HepG2 (cell line): ENCODE results near the gene FANCE. TPM values are rescaled to one million over a fixed set of nuclear protein-coding genes. Genes with fewer than 3 reads are reported as not detected.

Source experiments
- ATAD3A ChIP-seq: sonication (generic); formaldehyde crosslinking; IDR thresholded peaks from 2 replicates; pipeline ENCODE4 v1.4.0; 2020; ENCODE audit warnings: missing genetic modification reagents
- CENPT ChIP-seq: sonication (generic); formaldehyde crosslinking; IDR thresholded peaks from 2 replicates; pipeline ENCODE4 v1.8.0; 2022; ENCODE audit warnings: low read depth, mild to moderate bottlenecking, moderate library complexity, missing genetic modification reagents
- FOXP1 ChIP-seq, 2 experiments: fragments of 450-650 bp in 1 of 2; IDR thresholded peaks; 2 replicates each; pipeline ENCODE4 v1.6.1; 2017 to 2018; ENCODE audit warnings: antibody characterized with exemption in 1 of 2
- KAT2B ChIP-seq: fragments of 150-350 bp; IDR thresholded peaks from 2 replicates; pipeline ENCODE4 v1.6.1; 2014; ENCODE audit warnings: low read depth, low read length, borderline replicate concordance
- MXI1 ChIP-seq: IDR thresholded peaks from 3 replicates; pipeline ENCODE4 v1.6.1; 2012; ENCODE audit warnings: low read depth, low read length, inconsistent platforms, borderline replicate concordance
- NFKB2 ChIP-seq: sonication (generic); formaldehyde crosslinking; IDR thresholded peaks from 2 replicates; pipeline ENCODE4 v1.4.0; 2020; ENCODE audit warnings: missing genetic modification reagents, borderline replicate concordance
- REL ChIP-seq: sonication (generic); formaldehyde crosslinking; conservative IDR thresholded peaks from 2 replicates; pipeline ENCODE4 v1.8.0; 2022; ENCODE audit warnings: mild to moderate bottlenecking, missing genetic modification reagents, moderate library complexity
- SP5 ChIP-seq: IDR thresholded peaks from 2 replicates; pipeline ENCODE4 v1.6.1; 2016; ENCODE audit warnings: low read depth, borderline replicate concordance
- U2AF1 ChIP-seq: fragments of 200-400 bp; formaldehyde crosslinking; optimal IDR thresholded peaks from 2 replicates; pipeline ENCODE3; 2017; ENCODE audit warnings: mild to moderate bottlenecking, low read depth, low read length
- ZNF264 ChIP-seq: sonication (generic); formaldehyde crosslinking; IDR thresholded peaks from 2 replicates; pipeline ENCODE4 v1.4.0; 2020; ENCODE audit warnings: missing genetic modification reagents
- ZNF44 ChIP-seq: sonication (generic); formaldehyde crosslinking; IDR thresholded peaks from 2 replicates; pipeline ENCODE4 v1.5.1; 2020; ENCODE audit warnings: mild to moderate bottlenecking, missing genetic modification reagents
- ZNF660 ChIP-seq: sonication (generic); formaldehyde crosslinking; IDR thresholded peaks from 2 replicates; pipeline ENCODE4 v1.5.1; 2020; ENCODE audit warnings: mild to moderate bottlenecking, low read depth, missing genetic modification reagents, borderline replicate concordance
- ZNF749 ChIP-seq: sonication (generic); formaldehyde crosslinking; IDR thresholded peaks from 2 replicates; pipeline ENCODE4 v1.8.0; 2022; ENCODE audit warnings: mild to moderate bottlenecking, missing genetic modification reagents, moderate library complexity, borderline replicate concordance
- ZSCAN25 ChIP-seq: sonication (generic); formaldehyde crosslinking; IDR thresholded peaks from 2 replicates; pipeline ENCODE4 v1.8.0; 2022; ENCODE audit warnings: mild to moderate bottlenecking, missing genetic modification reagents
- polyA plus RNA-seq, 8 experiments: library from polyadenylated mRNA; depleted of rRNA in 3 of 8; stranded (reverse) in 7 of 8; unstranded in 1 of 8; fragments of >200 nt; fragmentation: Illumina TruSeq in 4 of 8; extraction: Trizol in 4 of 8; gene quantifications; 2 replicates each; pipeline versions ENCODE4 v1.2.1 to v1.2.3, GENCODE V29; 2011 to 2016; ENCODE audit warnings: low read depth in 4 of 8, missing spikeins in 1 of 8, mixed read lengths in 1 of 8; ENCODE audit not compliant: insufficient read depth in 1 of 8
- total RNA-seq, 5 experiments: library from RNA; depleted of rRNA; stranded (reverse); fragments of >200 nt; fragmentation: Illumina TruSeq; extraction: Trizol; gene quantifications; 2 replicates each; pipeline ENCODE4 v1.2.3, GENCODE V29; 2016; ENCODE audit warnings: low read depth in 1 of 5
- TF ChIP-seq, protein P1 (sequence below): sonication (generic); formaldehyde crosslinking; IDR thresholded peaks from 2 replicates; pipeline ENCODE4 v1.4.0; 2020; ENCODE audit warnings: low read depth, mild to moderate bottlenecking, missing genetic modification reagents
- TF ChIP-seq, protein P2 (sequence below): fragments of 450-650 bp; IDR thresholded peaks from 2 replicates; pipeline ENCODE4 v1.6.1; 2017
- TF ChIP-seq, protein P3 (sequence below), 2 experiments: sonication (generic) in 1 of 2; formaldehyde crosslinking in 1 of 2; IDR thresholded peaks; 2 replicates each; pipeline versions ENCODE4 v1.4.0 to v1.6.1; 2018 to 2020; ENCODE audit warnings: missing genetic modification reagents in 2 of 2, borderline replicate concordance in 1 of 2, low read depth in 1 of 2, mild to moderate bottlenecking in 1 of 2, missing biosample characterization in 1 of 2
- TF ChIP-seq, protein P4 (sequence below): sonication (generic); formaldehyde crosslinking; IDR thresholded peaks from 2 replicates; pipeline ENCODE4 v1.5.0; 2020; ENCODE audit warnings: mild to moderate bottlenecking, missing genetic modification reagents

Gene FANCE
- total and polyA plus RNA-seq, 2 of the 13 experiments (the other 11 are each of a cell fraction or from before 2014, with no cell fraction given): 7.1 to 11.2 TPM

DNA sequence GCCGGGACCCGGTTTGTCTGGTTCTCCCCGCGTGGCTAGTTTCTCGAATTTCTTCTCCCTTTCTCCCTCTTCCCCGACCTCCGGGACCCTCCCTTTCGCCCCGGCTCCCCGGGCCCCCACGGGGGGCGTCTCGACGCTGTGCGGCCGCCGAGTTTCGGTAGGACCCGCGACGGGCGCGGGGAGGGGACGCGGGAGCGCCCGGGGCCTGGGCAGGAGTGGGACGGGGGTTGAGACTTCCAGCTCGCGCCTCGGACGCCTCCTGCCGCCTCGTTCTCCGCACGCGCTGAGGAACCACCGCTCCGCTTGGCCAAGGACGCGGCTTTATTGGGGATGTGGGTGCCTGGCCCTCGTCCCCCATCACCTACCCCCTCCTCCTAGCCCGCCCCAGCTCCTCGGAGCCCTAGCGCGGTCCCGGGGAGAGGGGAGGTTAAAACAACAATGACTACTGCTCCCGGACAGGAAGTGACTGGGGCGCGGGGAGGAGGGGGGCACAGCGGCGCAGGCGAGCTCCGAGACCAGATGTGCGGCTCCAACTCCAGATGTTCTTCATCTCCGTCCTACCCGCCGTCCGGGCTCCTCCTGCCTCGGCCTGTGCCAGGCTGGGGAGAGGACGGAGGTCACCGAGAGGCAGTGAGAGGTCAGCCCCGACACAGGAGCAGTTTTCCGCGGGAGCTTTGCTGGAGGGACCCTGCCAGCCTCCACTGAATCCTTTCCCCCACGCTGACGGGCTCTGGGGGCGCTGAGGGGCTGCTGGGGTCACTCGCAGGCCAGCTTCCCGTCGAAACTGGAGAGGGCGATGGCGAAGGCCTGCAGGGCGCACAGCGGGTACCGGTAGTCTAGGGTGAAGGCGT is 45.7 kb downstream of the FANCE start (continued):
- TF ChIP-seq, protein P1, sequence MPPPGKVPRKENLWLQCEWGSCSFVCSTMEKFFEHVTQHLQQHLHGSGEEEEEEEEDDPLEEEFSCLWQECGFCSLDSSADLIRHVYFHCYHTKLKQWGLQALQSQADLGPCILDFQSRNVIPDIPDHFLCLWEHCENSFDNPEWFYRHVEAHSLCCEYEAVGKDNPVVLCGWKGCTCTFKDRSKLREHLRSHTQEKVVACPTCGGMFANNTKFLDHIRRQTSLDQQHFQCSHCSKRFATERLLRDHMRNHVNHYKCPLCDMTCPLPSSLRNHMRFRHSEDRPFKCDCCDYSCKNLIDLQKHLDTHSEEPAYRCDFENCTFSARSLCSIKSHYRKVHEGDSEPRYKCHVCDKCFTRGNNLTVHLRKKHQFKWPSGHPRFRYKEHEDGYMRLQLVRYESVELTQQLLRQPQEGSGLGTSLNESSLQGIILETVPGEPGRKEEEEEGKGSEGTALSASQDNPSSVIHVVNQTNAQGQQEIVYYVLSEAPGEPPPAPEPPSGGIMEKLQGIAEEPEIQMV: no peak
- TF ChIP-seq CENPT (CRISPR knock-in tag) (peak; percentile 74; the same call in 1 of the 2 replicates), FOXP1 (IDR thresholded peaks at IDR 0.05) (no peak), FOXP1 (CRISPR knock-in tag; IDR thresholded peaks at IDR 0.05) (no peak), ZNF264 (peak; percentile 51), SP5 (CRISPR knock-in tag) (no peak), ZNF44 (CRISPR knock-in tag) (peak; percentile 78), ATAD3A (0 out of 2 replicates have a peak, but pooled peaks have one; percentile 68), MXI1 (no peak), KAT2B (no peak), REL (CRISPR knock-in tag) (peak; percentile 87; the same call in 1 of the 2 replicates), U2AF1 (peak; percentile 28), ZNF749 (CRISPR knock-in tag) (peak; percentile 71; the same call in 1 of the 2 replicates), NFKB2 (CRISPR knock-in tag) (peak; percentile 98), ZNF660 (CRISPR knock-in tag) (peak; percentile 83; the same call in 1 of the 2 replicates), ZSCAN25 (CRISPR knock-in tag) (peak; percentile 43; the same call in 1 of the 2 replicates)
- TF ChIP-seq, protein P2, sequence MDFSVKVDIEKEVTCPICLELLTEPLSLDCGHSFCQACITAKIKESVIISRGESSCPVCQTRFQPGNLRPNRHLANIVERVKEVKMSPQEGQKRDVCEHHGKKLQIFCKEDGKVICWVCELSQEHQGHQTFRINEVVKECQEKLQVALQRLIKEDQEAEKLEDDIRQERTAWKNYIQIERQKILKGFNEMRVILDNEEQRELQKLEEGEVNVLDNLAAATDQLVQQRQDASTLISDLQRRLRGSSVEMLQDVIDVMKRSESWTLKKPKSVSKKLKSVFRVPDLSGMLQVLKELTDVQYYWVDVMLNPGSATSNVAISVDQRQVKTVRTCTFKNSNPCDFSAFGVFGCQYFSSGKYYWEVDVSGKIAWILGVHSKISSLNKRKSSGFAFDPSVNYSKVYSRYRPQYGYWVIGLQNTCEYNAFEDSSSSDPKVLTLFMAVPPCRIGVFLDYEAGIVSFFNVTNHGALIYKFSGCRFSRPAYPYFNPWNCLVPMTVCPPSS: no peak
- TF ChIP-seq, protein P3, sequence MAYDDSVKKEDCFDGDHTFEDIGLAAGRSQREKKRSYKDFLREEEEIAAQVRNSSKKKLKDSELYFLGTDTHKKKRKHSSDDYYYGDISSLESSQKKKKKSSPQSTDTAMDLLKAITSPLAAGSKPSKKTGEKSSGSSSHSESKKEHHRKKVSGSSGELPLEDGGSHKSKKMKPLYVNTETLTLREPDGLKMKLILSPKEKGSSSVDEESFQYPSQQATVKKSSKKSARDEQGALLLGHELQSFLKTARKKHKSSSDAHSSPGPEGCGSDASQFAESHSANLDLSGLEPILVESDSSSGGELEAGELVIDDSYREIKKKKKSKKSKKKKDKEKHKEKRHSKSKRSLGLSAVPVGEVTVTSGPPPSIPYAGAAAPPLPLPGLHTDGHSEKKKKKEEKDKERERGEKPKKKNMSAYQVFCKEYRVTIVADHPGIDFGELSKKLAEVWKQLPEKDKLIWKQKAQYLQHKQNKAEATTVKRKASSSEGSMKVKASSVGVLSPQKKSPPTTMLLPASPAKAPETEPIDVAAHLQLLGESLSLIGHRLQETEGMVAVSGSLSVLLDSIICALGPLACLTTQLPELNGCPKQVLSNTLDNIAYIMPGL (CRISPR knock-in tag; IDR thresholded peaks at IDR 0.05; ENCODE audit: borderline replicate concordance in 1 of 2, low read depth in 1 of 2): peak in 1 of 2 experiments; percentile 27; a peak in 2 of 4 replicates
- TF ChIP-seq, protein P4, sequence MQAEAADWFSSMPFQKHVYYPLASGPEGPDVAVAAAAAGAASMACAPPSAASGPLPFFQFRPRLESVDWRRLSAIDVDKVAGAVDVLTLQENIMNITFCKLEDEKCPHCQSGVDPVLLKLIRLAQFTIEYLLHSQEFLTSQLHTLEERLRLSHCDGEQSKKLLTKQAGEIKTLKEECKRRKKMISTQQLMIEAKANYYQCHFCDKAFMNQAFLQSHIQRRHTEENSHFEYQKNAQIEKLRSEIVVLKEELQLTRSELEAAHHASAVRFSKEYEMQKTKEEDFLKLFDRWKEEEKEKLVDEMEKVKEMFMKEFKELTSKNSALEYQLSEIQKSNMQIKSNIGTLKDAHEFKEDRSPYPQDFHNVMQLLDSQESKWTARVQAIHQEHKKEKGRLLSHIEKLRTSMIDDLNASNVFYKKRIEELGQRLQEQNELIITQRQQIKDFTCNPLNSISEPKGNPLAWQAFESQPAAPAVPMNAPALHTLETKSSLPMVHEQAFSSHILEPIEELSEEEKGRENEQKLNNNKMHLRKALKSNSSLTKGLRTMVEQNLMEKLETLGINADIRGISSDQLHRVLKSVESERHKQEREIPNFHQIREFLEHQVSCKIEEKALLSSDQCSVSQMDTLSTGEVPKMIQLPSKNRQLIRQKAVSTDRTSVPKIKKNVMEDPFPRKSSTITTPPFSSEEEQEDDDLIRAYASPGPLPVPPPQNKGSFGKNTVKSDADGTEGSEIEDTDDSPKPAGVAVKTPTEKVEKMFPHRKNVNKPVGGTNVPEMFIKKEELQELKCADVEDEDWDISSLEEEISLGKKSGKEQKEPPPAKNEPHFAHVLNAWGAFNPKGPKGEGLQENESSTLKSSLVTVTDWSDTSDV (CRISPR knock-in tag): peak; percentile 98; the same call in 1 of the 2 replicates
